ENCODE results near the gene CAMSAP1. TPM values are rescaled to one million over a fixed set of nuclear protein-coding genes. Genes with fewer than 3 reads are reported as not detected.

The CAMSAP1 gene
- total RNA-seq, 1 experiment from 2014 or later: 16.6 TPM

- H3K4me3 ChIP-seq: no peak overlapping the region
- no peak for DNase-seq (ENCODE audit: low read depth in 1 of 2, low spot score in 2 of 2)
- no peaks in the 10 kb centered on the region for H3K4me1 ChIP-seq (replicated peaks)
- H3K9me3 ChIP-seq (replicated peaks): no peaks in the 10 kb centered on the region
- no peaks in the 10 kb centered on the region for H3K27me3 ChIP-seq (replicated peaks)
- no peak overlapping the region for H3K27ac ChIP-seq
- peaks cover 10% of the 10 kb centered on the region for H3K36me3 ChIP-seq
Observed at GRCh38 chr9:135827866-135828580, 79.3 kb downstream of the CAMSAP1 start.

DNA sequence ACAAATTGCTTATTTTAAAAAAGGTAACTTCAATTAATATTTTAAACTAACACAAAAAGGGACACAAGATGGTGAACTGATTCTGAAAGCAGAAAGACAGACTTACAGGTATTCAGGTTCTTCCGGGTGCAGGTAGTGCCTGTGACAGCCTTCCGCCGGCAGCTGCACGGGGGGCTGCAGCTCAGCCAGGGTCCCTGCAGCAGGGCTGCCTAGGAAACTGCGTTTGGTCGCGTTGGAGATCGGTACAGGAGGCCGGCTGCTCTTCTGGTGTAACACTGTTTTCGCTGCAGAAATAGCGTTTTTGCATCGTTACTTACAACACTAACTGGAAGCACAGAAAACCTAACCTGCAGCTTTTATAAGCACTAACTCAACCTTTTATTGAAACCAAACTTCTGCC lies 80.0 kb downstream of the CAMSAP1 start:
- no peak overlapping the region for H3K27ac ChIP-seq
- peaks cover 11% of the 10 kb centered on the region for H3K36me3 ChIP-seq
- H3K9me3 ChIP-seq (replicated peaks): no peaks in the 10 kb centered on the region
- DNase-seq (ENCODE audit: low read depth in 1 of 2, low spot score in 2 of 2): no peak
- no peaks in the 10 kb centered on the region for H3K27me3 ChIP-seq (replicated peaks)
- H3K4me3 ChIP-seq: no peak overlapping the region
- no peaks in the 10 kb centered on the region for H3K4me1 ChIP-seq (replicated peaks)

GRCh38 chr9:135826188-135826545 lies 81.2 kb downstream of the CAMSAP1 start:
- Histone ChIP-seq H3K9me3 (replicated peaks) (no peaks in the 10 kb centered on the region), H3K4me1 (replicated peaks) (no peaks in the 10 kb centered on the region), H3K27ac (no peak overlapping the region), H3K27me3 (replicated peaks) (no peaks in the 10 kb centered on the region), H3K36me3 (peaks cover 14% of the 10 kb centered on the region), H3K4me3 (no peak overlapping the region)
- no peak for DNase-seq (ENCODE audit: low read depth in 1 of 2, low spot score in 2 of 2)

- Histone ChIP-seq H3K4me3 (no peak overlapping the region), H3K27ac (no peak overlapping the region), H3K27me3 (replicated peaks) (no peaks in the 10 kb centered on the region), H3K4me1 (replicated peaks) (no peaks in the 10 kb centered on the region), H3K36me3 (peaks cover 19% of the 10 kb centered on the region), H3K9me3 (replicated peaks) (no peaks in the 10 kb centered on the region)
- DNase-seq (ENCODE audit: low read depth in 1 of 2, low spot score in 2 of 2): no peak
Observed at GRCh38 chr9:135825435-135826187, 81.7 kb downstream of the CAMSAP1 start.

GRCh38 chr9:135823036-135823435 lies 84.3 kb downstream of the CAMSAP1 start:
- Histone ChIP-seq H3K4me1 (replicated peaks) (no peaks in the 10 kb centered on the region), H3K9me3 (replicated peaks) (no peaks in the 10 kb centered on the region), H3K36me3 (peaks cover 31% of the 10 kb centered on the region), H3K4me3 (no peak overlapping the region), H3K27me3 (replicated peaks) (no peaks in the 10 kb centered on the region), H3K27ac (no peak overlapping the region)
- DNase-seq (ENCODE audit: low read depth in 1 of 2, low spot score in 2 of 2): no peak

DNA sequence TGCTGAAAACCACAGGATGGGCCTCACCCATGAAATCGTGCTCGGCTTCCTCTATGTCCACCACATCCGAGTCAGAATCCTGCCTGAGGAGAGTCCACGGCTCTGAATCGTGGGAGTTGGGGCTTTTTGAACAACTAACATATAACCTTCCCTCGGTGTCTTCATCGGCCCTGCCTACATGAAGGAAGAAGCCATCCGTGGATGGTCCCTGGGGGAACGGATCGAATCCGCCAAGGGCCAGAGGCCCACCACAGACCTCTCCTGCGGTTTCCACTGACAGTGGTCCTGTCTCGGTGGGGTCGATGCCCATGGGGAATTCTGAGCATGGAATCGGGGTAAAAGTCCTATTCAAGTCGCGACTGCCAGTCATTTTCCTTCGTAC lies 85.0 kb downstream of the CAMSAP1 start:
- H3K9me3 ChIP-seq (replicated peaks): no peaks in the 10 kb centered on the region
- no peak overlapping the region for H3K27ac ChIP-seq
- no peaks in the 10 kb centered on the region for H3K27me3 ChIP-seq (replicated peaks)
- no peak overlapping the region for H3K4me3 ChIP-seq
- H3K36me3 ChIP-seq: peaks cover 34% of the 10 kb centered on the region
- no peaks in the 10 kb centered on the region for H3K4me1 ChIP-seq (replicated peaks)
- DNase-seq (ENCODE audit: low read depth in 1 of 2, low spot score in 2 of 2): no peak

GRCh38 chr9:135821733-135822373 lies 85.5 kb downstream of the CAMSAP1 start:
- H3K36me3 ChIP-seq: peaks cover 38% of the 10 kb centered on the region
- H3K27ac ChIP-seq: no peak overlapping the region
- DNase-seq (ENCODE audit: low read depth in 1 of 2, low spot score in 2 of 2): no peak

DNA sequence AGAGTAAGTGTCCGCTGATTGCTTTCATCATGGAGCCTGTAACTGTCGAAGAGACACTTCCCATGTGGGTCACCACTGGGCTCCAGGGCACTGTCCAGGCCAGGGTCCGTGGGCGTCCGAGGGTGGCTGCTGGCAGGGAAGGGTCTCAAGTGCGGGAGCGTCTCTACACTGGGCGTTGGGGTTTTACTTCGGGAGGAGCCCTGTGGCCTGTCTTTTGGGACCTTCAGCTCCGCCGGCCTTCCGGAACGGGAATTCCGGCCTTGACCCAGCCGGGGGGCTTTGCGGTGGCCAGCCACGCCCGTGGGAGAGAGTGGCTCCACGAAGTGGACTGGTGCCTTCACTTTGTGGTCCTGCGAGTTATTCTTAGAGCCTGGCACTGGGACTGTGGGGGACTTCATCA lies 86.2 kb downstream of the CAMSAP1 start:
- H3K9me3 ChIP-seq (replicated peaks): no peaks in the 10 kb centered on the region
- peaks cover 42% of the 10 kb centered on the region for H3K36me3 ChIP-seq
- no peaks in the 10 kb centered on the region for H3K4me1 ChIP-seq (replicated peaks)
- H3K27ac ChIP-seq: no peak overlapping the region
- H3K4me3 ChIP-seq: no peak overlapping the region
- H3K27me3 ChIP-seq (replicated peaks): no peaks in the 10 kb centered on the region
- no peak for DNase-seq (ENCODE audit: low read depth in 1 of 2, low spot score in 2 of 2)

More at GRCh38 chr9:135821733-135822373, 85.5 kb downstream of the CAMSAP1 start:
- Histone ChIP-seq H3K27me3 (replicated peaks) (no peaks in the 10 kb centered on the region), H3K4me1 (replicated peaks) (no peaks in the 10 kb centered on the region), H3K9me3 (replicated peaks) (no peaks in the 10 kb centered on the region), H3K4me3 (no peak overlapping the region)

DNA sequence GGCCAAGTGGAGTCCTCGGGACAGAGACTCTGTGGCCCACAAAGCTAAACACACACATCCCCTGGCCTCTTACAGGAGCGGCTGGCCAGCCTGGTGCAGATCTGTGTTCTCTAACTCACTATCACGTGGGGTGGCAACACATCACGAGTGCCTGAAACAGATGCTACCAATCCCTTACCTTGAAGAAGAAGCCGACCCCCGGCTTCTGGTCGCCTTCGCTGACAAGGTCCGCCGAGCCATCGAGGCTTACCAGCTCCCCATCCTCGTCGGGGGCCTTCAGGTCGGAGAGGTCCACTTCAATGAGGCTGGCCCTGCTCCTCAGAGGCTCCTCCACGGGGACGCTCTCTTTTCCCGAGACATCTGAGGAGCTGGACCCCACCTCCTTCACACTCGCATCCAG lies 86.7 kb downstream of the CAMSAP1 start:
- H3K27me3 ChIP-seq (replicated peaks): no peaks in the 10 kb centered on the region
- H3K4me1 ChIP-seq (replicated peaks): no peaks in the 10 kb centered on the region
- H3K36me3 ChIP-seq: peaks cover 45% of the 10 kb centered on the region
- H3K9me3 ChIP-seq (replicated peaks): no peaks in the 10 kb centered on the region
- H3K4me3 ChIP-seq: no peak overlapping the region
- no peak for DNase-seq (ENCODE audit: low read depth in 1 of 2, low spot score in 2 of 2)
- H3K27ac ChIP-seq: no peak overlapping the region

DNA sequence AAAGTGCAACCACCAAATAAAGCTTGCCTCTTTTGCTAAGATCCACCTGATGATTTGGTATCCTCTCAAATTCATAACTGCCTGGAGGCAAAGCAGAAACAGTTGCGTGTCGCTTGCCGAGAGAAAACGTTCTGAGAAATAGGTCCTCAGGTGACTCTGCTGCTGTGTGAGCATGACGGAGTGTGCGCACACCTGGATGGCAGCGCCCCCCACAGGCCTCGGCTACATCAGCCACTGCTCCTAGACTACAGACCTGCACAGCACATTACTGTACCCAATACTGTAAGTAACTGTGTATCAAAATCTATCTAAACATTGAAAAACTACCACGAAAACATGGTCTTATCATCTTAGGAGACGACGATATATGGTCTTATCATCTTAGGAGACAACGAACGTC lies 87.4 kb downstream of the CAMSAP1 start:
- Histone ChIP-seq H3K9me3 (replicated peaks) (no peaks in the 10 kb centered on the region), H3K36me3 (peaks cover 46% of the 10 kb centered on the region), H3K4me3 (no peak overlapping the region), H3K4me1 (replicated peaks) (no peaks in the 10 kb centered on the region), H3K27ac (no peak overlapping the region), H3K27me3 (replicated peaks) (no peaks in the 10 kb centered on the region)
- DNase-seq (ENCODE audit: low read depth in 1 of 2, low spot score in 2 of 2): no peak

DNA sequence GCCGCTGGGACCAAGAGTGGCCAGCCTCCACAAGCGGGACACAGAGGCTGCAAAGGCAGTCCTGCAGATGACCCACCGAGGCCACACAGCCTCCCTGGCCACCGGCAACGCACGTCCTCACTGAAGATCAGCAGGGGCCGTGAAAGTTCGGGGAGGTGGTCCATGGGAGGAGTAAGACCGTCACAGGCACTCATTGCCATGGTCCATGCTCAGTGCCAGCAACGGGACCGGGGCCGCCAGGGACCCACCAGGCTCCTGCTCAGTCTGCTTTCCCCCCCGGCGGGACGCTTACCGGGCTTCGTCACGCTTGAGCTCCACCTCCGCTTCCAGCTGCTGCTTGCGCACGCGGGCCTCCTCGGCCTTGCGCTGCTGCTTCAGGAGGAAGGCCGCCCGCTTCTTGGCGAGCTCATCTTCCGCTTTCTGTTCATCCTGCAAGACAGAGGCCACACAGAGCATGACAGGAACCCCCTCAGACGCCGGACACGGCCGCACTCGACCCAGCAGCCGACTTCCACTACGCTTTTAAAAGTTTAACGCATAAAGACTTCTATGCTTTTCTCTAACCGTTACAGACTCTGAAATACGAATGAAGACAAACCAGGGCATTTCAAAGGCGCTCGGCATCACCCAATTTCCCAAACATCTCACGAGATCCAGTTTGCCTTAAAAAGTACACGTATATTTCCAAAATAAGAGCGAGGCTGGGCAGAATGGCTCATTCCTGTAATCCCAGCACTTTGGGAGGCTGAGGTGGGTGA lies 88.4 kb downstream of the CAMSAP1 start:
- no peaks in the 10 kb centered on the region for H3K4me1 ChIP-seq (replicated peaks)
- H3K27ac ChIP-seq: no peak overlapping the region
- no peak overlapping the region for H3K4me3 ChIP-seq
- H3K9me3 ChIP-seq (replicated peaks): no peaks in the 10 kb centered on the region
- no peaks in the 10 kb centered on the region for H3K27me3 ChIP-seq (replicated peaks)
- H3K36me3 ChIP-seq: peaks cover 48% of the 10 kb centered on the region
- DNase-seq (ENCODE audit: low read depth in 1 of 2, low spot score in 2 of 2): no peak

DNA sequence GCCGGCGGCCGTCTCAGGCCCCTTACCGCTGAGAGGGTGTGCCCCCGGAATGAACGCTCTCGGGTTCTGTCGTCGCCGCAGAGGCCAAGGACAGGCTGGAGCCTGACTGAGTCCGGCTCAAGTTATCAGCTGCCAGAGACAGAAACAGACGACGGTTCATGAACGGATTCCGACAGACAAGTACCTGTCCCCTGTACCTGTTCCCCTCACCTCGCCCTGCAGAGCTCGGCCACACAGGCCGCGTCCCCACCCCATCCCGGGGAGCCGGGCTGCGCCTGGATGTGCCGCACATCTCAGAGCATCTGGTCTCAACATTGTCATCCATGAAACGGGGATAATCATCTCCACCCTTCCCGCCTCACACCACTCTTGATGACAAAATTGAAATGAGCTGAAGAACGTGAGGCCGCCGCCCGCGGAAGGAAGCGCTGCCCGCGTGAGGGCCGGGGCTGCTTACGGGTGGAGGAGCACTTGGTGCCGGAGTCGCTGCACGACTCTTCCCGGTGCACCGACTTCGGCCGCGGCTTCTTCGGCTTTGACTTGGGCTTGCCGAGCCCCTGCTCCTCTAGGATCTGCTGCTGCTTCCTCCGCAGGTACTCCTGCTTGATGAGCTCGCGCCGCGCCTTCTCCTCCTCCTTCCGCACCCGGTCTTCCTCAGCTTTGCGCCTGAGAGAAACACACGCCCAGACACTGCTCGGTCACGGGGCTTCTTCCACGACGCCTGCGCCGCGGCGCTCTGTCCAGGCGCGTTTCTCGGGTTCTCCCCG lies 89.2 kb downstream of the CAMSAP1 start:
- H3K36me3 ChIP-seq: peaks cover 40% of the 10 kb centered on the region
- DNase-seq (ENCODE audit: low read depth in 1 of 2, low spot score in 2 of 2): no peak
- no peak overlapping the region for H3K4me3 ChIP-seq
- no peaks in the 10 kb centered on the region for H3K9me3 ChIP-seq (replicated peaks)
- no peaks in the 10 kb centered on the region for H3K27me3 ChIP-seq (replicated peaks)
- no peaks in the 10 kb centered on the region for H3K4me1 ChIP-seq (replicated peaks)
- H3K27ac ChIP-seq: no peak overlapping the region

DNA sequence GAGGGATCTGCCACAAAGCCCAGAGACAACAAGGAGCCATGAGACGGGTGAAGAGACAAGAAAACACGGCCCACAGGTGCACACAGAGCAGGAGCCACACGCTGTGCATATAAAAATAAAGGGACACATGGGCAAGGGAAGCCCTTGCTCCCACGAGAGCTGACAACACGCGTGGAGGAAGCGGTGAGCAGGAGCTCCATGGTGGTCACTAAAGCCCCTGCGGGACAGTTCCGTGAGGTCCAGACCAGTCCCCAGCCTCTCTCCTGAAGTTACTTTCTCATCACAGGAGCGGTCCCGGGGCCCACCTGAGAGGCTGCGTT lies 90.7 kb downstream of the CAMSAP1 start:
- H3K4me3 ChIP-seq: no peak overlapping the region
- no peaks in the 10 kb centered on the region for H3K9me3 ChIP-seq (replicated peaks)
- no peaks in the 10 kb centered on the region for H3K27me3 ChIP-seq (replicated peaks)
- H3K27ac ChIP-seq: no peak overlapping the region
- H3K36me3 ChIP-seq: peaks cover 38% of the 10 kb centered on the region
- H3K4me1 ChIP-seq (replicated peaks): no peaks in the 10 kb centered on the region
- no peak for DNase-seq (ENCODE audit: low read depth in 1 of 2, low spot score in 2 of 2)

Measured in SJSA1 (cell line).